ENCODE measurements around the gene CEMP1. TPM values are rescaled to one million over a fixed set of nuclear protein-coding genes. Genes with fewer than 3 reads are reported as not detected.

The CEMP1 gene
- total and polyA plus RNA-seq, 2 donors (not counting 1 experiment from before 2014, with no cell fraction given), result 0.66 to 2.3 TPM

- peaks cover 77% of the 10 kb centered on the region for H3K4me1 Mint-ChIP-seq
- no peak for DNase-seq
Measured at GRCh38 chr16:2515180-2515851, 15.9 kb downstream of the CEMP1 start.

More at GRCh38 chr16:2515180-2515851, 15.9 kb downstream of the CEMP1 start:
- ATAC-seq (ENCODE audit: low read depth), result no peak
- TF ChIP-seq EZH2 (IDR thresholded peaks at IDR 0.05; ENCODE audit: borderline replicate concordance, insufficient read depth, low read depth, low read length, poor library complexity, severe bottlenecking), result no peak
- no peak for TF ChIP-seq CTCF (IDR thresholded peaks at IDR 0.05)
- Histone ChIP-seq H3K4me3 (ENCODE audit: control extremely low read depth in 1 of 5, extremely low read depth in 1 of 5, insufficient read depth in 1 of 5, low read depth in 2 of 5, low read length in 4 of 5) (peak overlapping the region; percentile 75 to 96 (median 82)), H3K27me3 (replicated peaks in 1 of 4; ENCODE audit: control extremely low read depth in 1 of 4, control insufficient read depth in 3 of 4, insufficient read depth in 4 of 4, low read length in 3 of 4) (no peaks in the 10 kb centered on the region), H3K27ac (ENCODE audit: low read length in 2 of 2) (peak overlapping the region; percentile 81 to 99), H4K20me1 (ENCODE audit: control insufficient read depth, insufficient read depth, low read length, poor library complexity, severe bottlenecking) (peaks cover 55% of the 10 kb centered on the region), H3K79me2 (ENCODE audit: control insufficient read depth, insufficient read depth, low read length) (peaks cover 79% of the 10 kb centered on the region), H2AFZ (ENCODE audit: insufficient read depth, low read depth, low read length, poor library complexity, severe bottlenecking) (no peak overlapping the region), H3K9ac (ENCODE audit: low read length) (peak overlapping the region; percentile 98), H3K4me1 (ENCODE audit: control insufficient read depth in 2 of 2, insufficient read depth in 2 of 2, low read length in 2 of 2) (peaks cover 75 to 84% of the 10 kb centered on the region in 2 donors), H3K9me3 (ENCODE audit: control extremely low read depth in 1 of 3, control insufficient read depth in 2 of 3, insufficient read depth in 1 of 3, low read length in 2 of 3) (no peaks in the 10 kb centered on the region), H3K36me3 (replicated peaks in 1 of 2; ENCODE audit: control extremely low read depth in 1 of 2, control insufficient read depth in 1 of 2, extremely low read depth in 1 of 2, insufficient read depth in 2 of 2, low read length in 1 of 2) (peaks cover 0 to 20% of the 10 kb centered on the region in 2 experiments), H3K4me2 (replicated peaks; ENCODE audit: low read depth, low read length, poor library complexity, severe bottlenecking) (peak overlapping the region; percentile 91)
- intact Hi-C loops (cut with micrococcal nuclease), result no loop called here
- WGBS (ENCODE audit: insufficient coverage), result 37% methylated on average over 8 of the region's 14 CpGs
- no peaks in the 10 kb centered on the region for H3K27me3 Mint-ChIP-seq
- H3K27ac Mint-ChIP-seq, result peak overlapping the region; percentile 96
- ChIA-PET POLR2A (interaction anchor here (0.5 to 3.7 kb wide), 5 partner anchors 17 to 170 kb away, joined by 3 to 25 read pairs (median 4); partner anchors contain the start of genes CEMP1 and PDPK1), CTCF (interaction anchor here (0.6 to 2.3 kb wide), 6 partner anchors 9 to 562 kb away, joined by 3 to 8 read pairs (median 4); no protein-coding TSS in a partner anchor)
- peak overlapping the region; percentile 95 for H3K4me3 Mint-ChIP-seq
- H3K9me3 Mint-ChIP-seq (ENCODE audit: insufficient read depth), result no peaks in the 10 kb centered on the region
